ENCODE data around the gene DAPK1.

DNA sequence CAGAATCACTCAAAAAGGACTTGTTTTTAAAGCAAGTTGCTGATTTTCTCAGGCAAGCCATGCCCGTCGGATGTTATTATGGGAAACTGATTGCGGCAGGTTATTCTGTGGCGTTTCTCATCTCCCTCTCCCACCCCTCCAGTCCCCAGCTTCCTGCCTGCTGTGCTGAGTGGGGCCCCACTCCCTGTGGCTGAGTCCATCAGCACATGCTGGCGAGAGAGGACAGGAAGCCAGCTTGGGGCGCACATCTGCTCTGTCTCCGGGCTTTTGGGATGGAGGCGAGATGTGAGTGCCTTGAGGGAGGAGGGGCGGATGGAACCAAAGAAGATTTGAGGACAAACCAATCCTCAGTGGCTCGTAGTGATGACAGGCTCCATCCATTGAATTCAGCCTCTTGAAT is 108.0 kb downstream of the DAPK1 start:
- TF ChIP-seq, protein P1, sequence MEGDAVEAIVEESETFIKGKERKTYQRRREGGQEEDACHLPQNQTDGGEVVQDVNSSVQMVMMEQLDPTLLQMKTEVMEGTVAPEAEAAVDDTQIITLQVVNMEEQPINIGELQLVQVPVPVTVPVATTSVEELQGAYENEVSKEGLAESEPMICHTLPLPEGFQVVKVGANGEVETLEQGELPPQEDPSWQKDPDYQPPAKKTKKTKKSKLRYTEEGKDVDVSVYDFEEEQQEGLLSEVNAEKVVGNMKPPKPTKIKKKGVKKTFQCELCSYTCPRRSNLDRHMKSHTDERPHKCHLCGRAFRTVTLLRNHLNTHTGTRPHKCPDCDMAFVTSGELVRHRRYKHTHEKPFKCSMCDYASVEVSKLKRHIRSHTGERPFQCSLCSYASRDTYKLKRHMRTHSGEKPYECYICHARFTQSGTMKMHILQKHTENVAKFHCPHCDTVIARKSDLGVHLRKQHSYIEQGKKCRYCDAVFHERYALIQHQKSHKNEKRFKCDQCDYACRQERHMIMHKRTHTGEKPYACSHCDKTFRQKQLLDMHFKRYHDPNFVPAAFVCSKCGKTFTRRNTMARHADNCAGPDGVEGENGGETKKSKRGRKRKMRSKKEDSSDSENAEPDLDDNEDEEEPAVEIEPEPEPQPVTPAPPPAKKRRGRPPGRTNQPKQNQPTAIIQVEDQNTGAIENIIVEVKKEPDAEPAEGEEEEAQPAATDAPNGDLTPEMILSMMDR (IDR thresholded peaks at IDR 0.05): no peak
- TF ChIP-seq ZFX (IDR thresholded peaks at IDR 0.05; ENCODE audit: borderline replicate concordance): no peak

All from 22Rv1 (cell line).